ENCODE data around the gene PGF. TPM values are rescaled to one million over a fixed set of nuclear protein-coding genes. Genes with fewer than 3 reads are reported as not detected.

The PGF gene
- total and polyA plus RNA-seq, 4 donors, result 0.61 to 4.5 (median 1.8) TPM

GRCh38 chr14:74956280-74957072 lies 1.1 kb upstream of the PGF start:
- no peak overlapping the region for H3K27ac ChIP-seq (ENCODE audit: low read depth in 1 of 2, low read length in 2 of 2)
- H3K9ac ChIP-seq (ENCODE audit: low read depth in 1 of 2, low read length in 2 of 2), result no peak overlapping the region
- no peak overlapping the region for H3K4me3 ChIP-seq (ENCODE audit: low read depth in 1 of 3, low read length in 3 of 3)
- H3K9me3 ChIP-seq (ENCODE audit: control insufficient read depth in 4 of 4, low read length in 3 of 4), result no peaks in the 10 kb centered on the region
- WGBS, result 92% methylated on average over 24 of the region's 24 CpGs
- H3K27me3 ChIP-seq (ENCODE audit: control insufficient read depth in 4 of 4, insufficient read depth in 4 of 4, low read length in 3 of 4), result no peaks in the 10 kb centered on the region
- peaks cover 0 to 9% (median 4%) of the 10 kb centered on the region in 4 donors for H3K4me1 ChIP-seq (ENCODE audit: control insufficient read depth in 4 of 4, insufficient read depth in 4 of 4, low read length in 3 of 4)
- TF ChIP-seq YY1 (IDR thresholded peaks at IDR 0.05) (no peak), SP1 (IDR thresholded peaks at IDR 0.05) (no peak), NR2F2 (IDR thresholded peaks at IDR 0.05) (no peak), RAD21 (IDR thresholded peaks at IDR 0.05) (no peak), FOXA2 (IDR thresholded peaks at IDR 0.05) (no peak), HNF4G (IDR thresholded peaks at IDR 0.05) (no peak), CTCF (IDR thresholded peaks at IDR 0.05; ENCODE audit: low read depth, low read length, missing input control) (no peak), TAF1 (conservative IDR thresholded peaks at IDR 0.05) (no peak), ATF3 (IDR thresholded peaks at IDR 0.05) (no peak), MAX (IDR thresholded peaks at IDR 0.05) (no peak), HNF4A (conservative IDR thresholded peaks at IDR 0.05) (no peak), GABPA (IDR thresholded peaks at IDR 0.05 in 1 of 2, conservative IDR thresholded peaks at IDR 0.05 in 1 of 2) (no peak), ZBTB33 (IDR thresholded peaks at IDR 0.05) (no peak), REST (IDR thresholded peaks at IDR 0.05) (no peak), JUND (IDR thresholded peaks at IDR 0.05) (no peak), EGR1 (IDR thresholded peaks at IDR 0.05; ENCODE audit: low read depth in 2 of 2) (no peak), RXRA (IDR thresholded peaks at IDR 0.05) (no peak)
- no peaks in the 10 kb centered on the region for H3K36me3 ChIP-seq (ENCODE audit: control insufficient read depth in 4 of 4, insufficient read depth in 3 of 4, low read depth in 1 of 4, low read length in 3 of 4)
- DNase-seq (ENCODE audit: low spot score), result no peak

Measured in liver (tissue), 9 donors.